Endodermal cell (in vitro differentiated cells): ENCODE results near the gene PSMC3. TPM values are rescaled to one million over a fixed set of nuclear protein-coding genes. Genes with fewer than 3 reads are reported as not detected.

Experiments
- DNase-seq: peaks from one replicate; pipeline ENCODE4 v3.0.0-alpha.2; 2017
- H3K27ac ChIP-seq: 2 replicates; pipeline ENCODE4 v1.5.1; 2013; ENCODE audit warnings: mild to moderate bottlenecking, low read depth, low read length, moderate library complexity
- H3K27me3 ChIP-seq: 2 replicates; pipeline ENCODE4 v1.6.1; 2013; ENCODE audit warnings: mild to moderate bottlenecking, low read length, moderate library complexity; ENCODE audit not compliant: insufficient read depth, control insufficient read depth, poor library complexity, severe bottlenecking
- H3K36me3 ChIP-seq: 2 replicates; pipeline ENCODE4 v1.7.0; 2013; ENCODE audit warnings: mild to moderate bottlenecking, low read length, moderate library complexity; ENCODE audit not compliant: control insufficient read depth, insufficient read depth
- H3K4me1 ChIP-seq: one replicate; pipeline ENCODE4 v1.7.0; 2013; ENCODE audit warnings: low read length; ENCODE audit not compliant: control insufficient read depth, insufficient read depth
- H3K4me3 ChIP-seq: 2 replicates; pipeline ENCODE4 v1.5.1; 2013; ENCODE audit warnings: mild to moderate bottlenecking, low read length, moderate library complexity
- H3K9ac ChIP-seq: 2 replicates; pipeline ENCODE4 v1.6.1; 2013; ENCODE audit warnings: mild to moderate bottlenecking, low read length, moderate library complexity; ENCODE audit not compliant: poor library complexity, severe bottlenecking; ENCODE audit errors: extremely low read depth
- H3K9me3 ChIP-seq: 2 replicates; pipeline ENCODE4 v1.6.1; 2013; ENCODE audit warnings: mild to moderate bottlenecking, low read length, moderate library complexity; ENCODE audit not compliant: control insufficient read depth
- H3K27ac Mint-ChIP-seq: 2 replicates; pipeline ENCODE4 v1.8.0; 2020; ENCODE audit warnings: mixed read lengths
- H3K27me3 Mint-ChIP-seq: 2 replicates; pipeline ENCODE4 v1.8.0; 2021; ENCODE audit warnings: mild to moderate bottlenecking, mixed read lengths; ENCODE audit not compliant: insufficient read depth
- H3K36me3 Mint-ChIP-seq: 2 replicates; pipeline ENCODE4 v1.8.0; 2020; ENCODE audit warnings: low read depth, mixed read lengths
- H3K4me1 Mint-ChIP-seq: 2 replicates; pipeline ENCODE4 v1.8.0; 2020; ENCODE audit warnings: mixed read lengths
- H3K4me3 Mint-ChIP-seq: 2 replicates; pipeline ENCODE4 v1.8.0; 2020; ENCODE audit warnings: mild to moderate bottlenecking, moderate library complexity, mixed read lengths
- H3K9me3 Mint-ChIP-seq: 2 replicates; pipeline ENCODE4 v1.8.0; 2020; ENCODE audit warnings: mild to moderate bottlenecking, mixed read lengths
- WGBS, 2 experiments: methylation state at CpG; one replicate each; pipeline versions ENCODE4 v1.1.5 to v1.1.7; 2013; ENCODE audit warnings: missing lambda C conversion rate in 2 of 2, mixed read lengths in 1 of 2; ENCODE audit not compliant: insufficient coverage in 1 of 2, insufficient read length in 1 of 2; 5-methylcytosine and 5-hydroxymethylcytosine counted together
- total RNA-seq, 2 donors: library from RNA; stranded (reverse); fragmentation: NEBNext Ultra II Directional in 1 of 2; extraction: Animal tissue kit (Norgen Biotek cat#: 25700) in 1 of 2; gene quantifications; 2 replicates in 1 of 2; 3 replicates in 1 of 2; pipeline ENCODE4 v1.2.1, GENCODE V29; 2021
- TF ChIP-seq, protein P1 (sequence below): fragments of 200-600 bp; sonication (generic); conservative IDR thresholded peaks from 2 replicates; pipeline ENCODE4 v1.5.0; 2021; ENCODE audit warnings: antibody characterized with exemption, mild to moderate bottlenecking

The PSMC3 gene
- total RNA-seq, 2 donors from 2014 or later: 152 to 175 TPM

DNA sequence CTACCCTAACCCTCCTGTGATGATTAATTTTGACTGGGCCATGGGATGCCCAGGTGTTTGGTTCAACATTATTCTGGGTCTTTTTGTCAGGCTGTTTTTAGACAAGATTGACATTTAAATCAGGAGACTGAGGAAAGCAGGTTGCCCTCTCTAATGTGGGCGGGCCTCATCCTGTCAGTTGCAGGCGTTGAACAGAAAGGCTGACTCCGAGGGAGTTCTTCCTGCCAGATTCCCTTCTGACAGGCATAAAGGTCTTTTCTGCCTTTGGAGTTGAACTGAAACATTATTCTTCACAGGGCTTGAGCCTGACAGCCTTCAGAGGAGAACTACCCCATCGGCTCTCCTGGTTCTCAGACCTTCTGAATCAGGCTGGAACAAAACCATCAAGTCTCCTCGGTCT, 4.3 kb upstream of the PSMC3 start:
- no peaks in the 10 kb centered on the region for H3K9me3 Mint-ChIP-seq
- Histone ChIP-seq H3K27ac (peak overlapping the region; percentile 41), H3K9me3 (no peaks in the 10 kb centered on the region), H3K4me1 (no peaks in the 10 kb centered on the region), H3K27me3 (no peaks in the 10 kb centered on the region), H3K4me3 (no peak overlapping the region), H3K36me3 (no peaks in the 10 kb centered on the region), H3K9ac (no peak overlapping the region)
- H3K36me3 Mint-ChIP-seq: peaks cover 2% of the 10 kb centered on the region
- no peak overlapping the region for H3K27ac Mint-ChIP-seq
- peaks cover 1% of the 10 kb centered on the region for H3K4me1 Mint-ChIP-seq
- H3K27me3 Mint-ChIP-seq: no peaks in the 10 kb centered on the region
- no peak overlapping the region for H3K4me3 Mint-ChIP-seq
- no peak for DNase-seq
- TF ChIP-seq, protein P1, sequence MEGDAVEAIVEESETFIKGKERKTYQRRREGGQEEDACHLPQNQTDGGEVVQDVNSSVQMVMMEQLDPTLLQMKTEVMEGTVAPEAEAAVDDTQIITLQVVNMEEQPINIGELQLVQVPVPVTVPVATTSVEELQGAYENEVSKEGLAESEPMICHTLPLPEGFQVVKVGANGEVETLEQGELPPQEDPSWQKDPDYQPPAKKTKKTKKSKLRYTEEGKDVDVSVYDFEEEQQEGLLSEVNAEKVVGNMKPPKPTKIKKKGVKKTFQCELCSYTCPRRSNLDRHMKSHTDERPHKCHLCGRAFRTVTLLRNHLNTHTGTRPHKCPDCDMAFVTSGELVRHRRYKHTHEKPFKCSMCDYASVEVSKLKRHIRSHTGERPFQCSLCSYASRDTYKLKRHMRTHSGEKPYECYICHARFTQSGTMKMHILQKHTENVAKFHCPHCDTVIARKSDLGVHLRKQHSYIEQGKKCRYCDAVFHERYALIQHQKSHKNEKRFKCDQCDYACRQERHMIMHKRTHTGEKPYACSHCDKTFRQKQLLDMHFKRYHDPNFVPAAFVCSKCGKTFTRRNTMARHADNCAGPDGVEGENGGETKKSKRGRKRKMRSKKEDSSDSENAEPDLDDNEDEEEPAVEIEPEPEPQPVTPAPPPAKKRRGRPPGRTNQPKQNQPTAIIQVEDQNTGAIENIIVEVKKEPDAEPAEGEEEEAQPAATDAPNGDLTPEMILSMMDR: no peak
- WGBS, 2 experiments: 64 to 86% methylated on average over 3 to 5 of the region's 5 CpGs

DNA sequence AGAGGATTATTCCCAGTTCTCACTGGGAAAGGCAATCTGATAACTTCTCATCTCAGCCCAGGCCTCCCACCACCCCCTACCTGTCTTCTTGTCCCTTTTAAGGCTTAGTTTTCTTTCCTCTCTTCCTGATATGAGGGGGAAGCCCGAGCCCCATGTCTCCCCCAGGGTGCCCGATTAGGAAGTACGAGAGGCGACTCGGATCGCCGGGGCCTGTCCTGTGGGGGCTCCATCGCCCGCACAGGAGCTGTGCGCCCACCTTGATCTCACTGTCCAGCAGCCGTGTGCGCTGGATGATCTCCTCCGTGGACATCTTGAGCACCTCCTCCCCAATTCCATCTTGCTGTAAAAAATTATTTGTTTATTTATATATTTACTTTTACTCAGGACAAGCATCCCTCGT, 628 bp downstream of the PSMC3 start:
- Mint-ChIP-seq H3K36me3 (peaks cover 38% of the 10 kb centered on the region), H3K9me3 (no peaks in the 10 kb centered on the region), H3K4me1 (peaks cover 8% of the 10 kb centered on the region), H3K4me3 (peak overlapping the region; percentile 100), H3K27me3 (no peaks in the 10 kb centered on the region), H3K27ac (peak overlapping the region; percentile 100)
- 0 to 1% methylated on average over 2 to 14 of the region's 14 CpGs for WGBS, 2 experiments
- TF ChIP-seq, protein P1: no peak
- H3K27ac ChIP-seq: peak overlapping the region; percentile 94
- peaks cover 5% of the 10 kb centered on the region for H3K4me1 ChIP-seq
- no peaks in the 10 kb centered on the region for H3K9me3 ChIP-seq
- H3K9ac ChIP-seq: peak overlapping the region; percentile 97
- H3K27me3 ChIP-seq: no peaks in the 10 kb centered on the region
- peaks cover 43% of the 10 kb centered on the region for H3K36me3 ChIP-seq
- peak overlapping the region; percentile 95 for H3K4me3 ChIP-seq
- no peak for DNase-seq

DNA sequence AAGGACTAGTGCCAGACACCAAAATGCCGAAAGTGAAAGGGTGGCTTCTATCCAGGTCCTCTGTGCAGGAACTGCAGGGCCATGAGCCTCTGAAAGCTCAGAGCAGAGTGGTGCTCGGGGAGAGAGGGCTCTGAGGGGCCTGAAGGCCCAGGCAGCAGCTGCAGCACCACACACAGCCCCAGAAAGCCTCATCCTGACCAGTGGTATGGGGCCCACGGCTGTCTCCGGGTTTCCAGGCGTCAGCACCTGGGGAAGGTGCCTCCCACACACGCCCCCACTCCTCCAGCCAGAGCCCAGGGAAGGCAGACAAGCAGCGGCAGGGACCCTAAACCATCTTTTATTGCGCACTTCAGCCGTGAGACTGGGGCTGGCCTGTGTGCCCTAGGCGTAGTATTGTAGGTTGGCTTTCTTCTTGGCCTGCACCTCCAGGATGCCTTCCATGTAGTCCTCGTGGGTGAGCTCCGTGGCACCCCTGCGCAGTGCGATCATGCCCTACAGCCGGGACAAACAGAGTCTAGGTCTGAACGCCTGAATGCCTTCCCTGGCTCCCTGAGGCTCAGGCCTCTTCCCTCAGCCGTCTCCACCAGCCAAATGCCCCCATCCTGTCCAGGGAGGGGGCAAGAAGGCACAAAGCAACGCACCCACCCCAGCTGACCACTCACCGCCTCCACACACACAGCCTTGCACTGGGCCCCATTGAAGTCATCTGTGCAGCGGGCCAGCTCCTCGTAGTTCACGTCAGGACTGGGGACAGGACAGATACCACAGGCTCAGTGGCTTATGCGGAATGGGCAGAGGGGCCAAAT, 7.6 kb downstream of the PSMC3 start:
- H3K4me1 ChIP-seq: no peaks in the 10 kb centered on the region
- Mint-ChIP-seq H3K36me3 (peaks cover 57% of the 10 kb centered on the region), H3K9me3 (no peaks in the 10 kb centered on the region), H3K4me3 (no peak overlapping the region), H3K4me1 (peaks cover 2% of the 10 kb centered on the region), H3K27me3 (no peaks in the 10 kb centered on the region), H3K27ac (no peak overlapping the region)
- peaks cover 52% of the 10 kb centered on the region for H3K36me3 ChIP-seq
- TF ChIP-seq, protein P1: no peak
- H3K9me3 ChIP-seq: no peaks in the 10 kb centered on the region
- peak; percentile 50 for DNase-seq
- no peak overlapping the region for H3K27ac ChIP-seq
- H3K4me3 ChIP-seq: no peak overlapping the region
- no peaks in the 10 kb centered on the region for H3K27me3 ChIP-seq
- no peak overlapping the region for H3K9ac ChIP-seq
- 96% methylated on average over 21 to 23 of the region's 23 CpGs for WGBS, 2 experiments
